Panc1 (cell line): ENCODE results near the gene METRN. TPM values are rescaled to one million over a fixed set of nuclear protein-coding genes. Genes with fewer than 3 reads are reported as not detected.

Experiments
- ATAC-seq: fragments of 200-7000 bp; cut with Tn5 transposase; 2 replicates; pipeline ENCODE4 v1.9.1; 2020; ENCODE audit warnings: mild to moderate bottlenecking, moderate library complexity
- BruUV-seq: library from RNA; stranded (reverse); fragments of 400-500 nt; replicated peaks from 2 replicates; lab custom pipeline; 2021; lab: Mats Ljungman, UMichigan
- CTCF ChIA-PET: fragments of 300-600 bp; sonication (Branson Sonifier 250); formaldehyde crosslinking; loops from one replicate; lab custom pipeline; 2022; ENCODE audit warnings: antibody characterized with exemption; lab: Charles Lee
- POLR2A ChIA-PET: fragments of 300-600 bp; sonication (Branson Sonifier 250); formaldehyde crosslinking; loops from one replicate; lab custom pipeline; 2022; ENCODE audit warnings: antibody characterized with exemption; lab: Charles Lee
- DNase-seq: peaks from one replicate; pipeline ENCODE4 v3.0.0-alpha.2; 2010; ENCODE audit warnings: low read depth, low spot score
- H3K27ac ChIP-seq: 2 replicates; pipeline ENCODE4 v1.5.1; 2011; ENCODE audit warnings: mild to moderate bottlenecking, low read length, inconsistent platforms
- H3K27me3 ChIP-seq: fragments of 200-500 bp; sonication (Bioruptor generic); 2 replicates; pipeline ENCODE4 v1.6.0; 2014; ENCODE audit warnings: low read length, inconsistent platforms; ENCODE audit not compliant: control insufficient read depth, insufficient read depth
- H3K36me3 ChIP-seq: fragments of 200-500 bp; sonication (Bioruptor generic); 2 replicates; pipeline ENCODE4 v1.5.1; 2014; ENCODE audit warnings: inconsistent platforms, mild to moderate bottlenecking, low read length, moderate library complexity; ENCODE audit not compliant: control insufficient read depth, insufficient read depth
- H3K4me1 ChIP-seq: 2 replicates; pipeline ENCODE4 v1.5.1; 2011; ENCODE audit warnings: inconsistent platforms, mild to moderate bottlenecking, low read length, moderate library complexity; ENCODE audit not compliant: control insufficient read depth, insufficient read depth
- H3K4me3 ChIP-seq, 2 experiments: 2 replicates each; pipeline ENCODE4 v1.5.1; 2011 to 2012; ENCODE audit warnings: low read depth in 2 of 2, low read length in 2 of 2, mild to moderate bottlenecking in 2 of 2, inconsistent platforms in 1 of 2, moderate library complexity in 1 of 2
- H3K9me3 ChIP-seq: fragments of 200-500 bp; sonication (Bioruptor generic); 2 replicates; pipeline ENCODE4 v1.5.1; 2014; ENCODE audit warnings: low read depth, mild to moderate bottlenecking, inconsistent platforms, low read length, moderate library complexity; ENCODE audit not compliant: control insufficient read depth, insufficient read depth
- POLR2AphosphoS5 ChIP-seq: IDR thresholded peaks from 2 replicates; pipeline ENCODE4 v1.6.1; 2012; ENCODE audit warnings: mild to moderate bottlenecking, low read depth, low read length, moderate library complexity
- SIN3A ChIP-seq: IDR thresholded peaks from 2 replicates; pipeline ENCODE4 v1.6.1; 2012; ENCODE audit warnings: low read depth, mild to moderate bottlenecking, low read length, moderate library complexity, borderline replicate concordance; ENCODE audit not compliant: insufficient read depth
- TCF7L2 ChIP-seq: IDR thresholded peaks from 2 replicates; pipeline ENCODE4 v1.6.1; 2011; ENCODE audit warnings: mild to moderate bottlenecking, low read depth, low read length, inconsistent platforms
- in situ Hi-C: cut with HindIII; loops from 2 replicates; pipeline ENCODE4 v1.10.0; 2016; ENCODE audit warnings: low sequenced_read_pairs, low pct_unique_long_range_greater_than_20kb
- intact Hi-C: fragments of 100-400 bp; cut with micrococcal nuclease; formaldehyde crosslinking; loops from one replicate; pipeline ENCODE4 v1.10.0; 2022; ENCODE audit not compliant: unreplicated experiment
- total RNA-seq: library from RNA; stranded (reverse); gene quantifications from one replicate; pipeline ENCODE4 v1.2.1, GENCODE V29; 2021; ENCODE audit not compliant: unreplicated experiment
- TF ChIP-seq, protein P1 (sequence below), 2 experiments: IDR thresholded peaks; 2 replicates each; pipeline ENCODE4 v1.6.1; 2011 to 2012; ENCODE audit warnings: low read depth in 2 of 2, control low read depth in 1 of 2, low read length in 1 of 2, mild to moderate bottlenecking in 1 of 2, moderate library complexity in 1 of 2; ENCODE audit not compliant: insufficient read depth in 1 of 2
- TF ChIP-seq, protein P2 (sequence below): fragments of 450-650 bp; IDR thresholded peaks from 2 replicates; pipeline ENCODE4 v1.5.1; 2017; ENCODE audit warnings: mild to moderate bottlenecking

The METRN gene
- total RNA-seq, 1 experiment from 2014 or later = 407 TPM

DNA sequence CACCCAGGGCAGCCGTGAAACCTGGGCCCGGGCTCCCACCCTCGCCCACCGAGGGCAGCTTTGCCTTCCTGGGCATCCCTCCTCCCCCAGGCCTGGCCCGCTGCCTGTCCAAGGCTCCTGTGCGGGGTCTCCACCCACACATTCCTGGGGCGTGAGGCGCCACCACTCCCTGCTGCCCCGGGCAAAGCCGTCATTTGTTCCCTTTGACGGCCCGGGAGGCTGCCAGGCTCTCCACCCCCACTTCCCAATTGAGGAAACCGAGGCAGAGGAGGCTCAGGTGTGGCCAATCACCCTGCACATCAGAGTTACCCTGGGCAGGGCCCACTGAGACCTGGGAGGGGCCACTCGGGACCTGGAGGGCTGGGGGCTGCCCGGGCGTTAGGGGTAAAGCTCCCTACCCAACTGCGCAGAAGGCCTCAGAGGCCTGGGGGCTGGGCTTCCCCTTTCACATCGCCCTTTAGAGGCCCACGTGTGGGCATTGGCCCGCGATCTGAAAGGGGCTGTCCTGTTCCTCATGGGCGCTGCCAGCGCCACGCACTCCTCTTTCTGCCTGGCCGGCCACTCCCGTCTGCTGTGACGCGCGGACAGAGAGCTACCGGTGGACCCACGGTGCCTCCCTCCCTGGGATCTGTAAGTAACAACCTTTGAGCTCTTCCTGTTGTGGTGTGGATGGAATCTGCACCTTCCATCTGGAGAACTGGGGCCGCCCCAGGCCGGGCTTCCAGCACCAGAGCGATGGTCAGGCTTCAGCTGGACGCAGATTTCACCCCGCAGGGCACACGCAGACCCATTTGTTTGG, 45.8 kb downstream of the METRN start, which contains the start of gene MSLN:
TSS of gene MSLN (plus strand) at position 190 of the 799 bp plus-strand sequence. CDS start 1,947 bp downstream, outside the sequence.
- in situ Hi-C loops = no loop called here
- no peak within 1 kb of the TSS for H3K4me3 ChIP-seq
- H3K27me3 ChIP-seq = no peaks in the 10 kb centered on the region
- TF ChIP-seq, protein P1, sequence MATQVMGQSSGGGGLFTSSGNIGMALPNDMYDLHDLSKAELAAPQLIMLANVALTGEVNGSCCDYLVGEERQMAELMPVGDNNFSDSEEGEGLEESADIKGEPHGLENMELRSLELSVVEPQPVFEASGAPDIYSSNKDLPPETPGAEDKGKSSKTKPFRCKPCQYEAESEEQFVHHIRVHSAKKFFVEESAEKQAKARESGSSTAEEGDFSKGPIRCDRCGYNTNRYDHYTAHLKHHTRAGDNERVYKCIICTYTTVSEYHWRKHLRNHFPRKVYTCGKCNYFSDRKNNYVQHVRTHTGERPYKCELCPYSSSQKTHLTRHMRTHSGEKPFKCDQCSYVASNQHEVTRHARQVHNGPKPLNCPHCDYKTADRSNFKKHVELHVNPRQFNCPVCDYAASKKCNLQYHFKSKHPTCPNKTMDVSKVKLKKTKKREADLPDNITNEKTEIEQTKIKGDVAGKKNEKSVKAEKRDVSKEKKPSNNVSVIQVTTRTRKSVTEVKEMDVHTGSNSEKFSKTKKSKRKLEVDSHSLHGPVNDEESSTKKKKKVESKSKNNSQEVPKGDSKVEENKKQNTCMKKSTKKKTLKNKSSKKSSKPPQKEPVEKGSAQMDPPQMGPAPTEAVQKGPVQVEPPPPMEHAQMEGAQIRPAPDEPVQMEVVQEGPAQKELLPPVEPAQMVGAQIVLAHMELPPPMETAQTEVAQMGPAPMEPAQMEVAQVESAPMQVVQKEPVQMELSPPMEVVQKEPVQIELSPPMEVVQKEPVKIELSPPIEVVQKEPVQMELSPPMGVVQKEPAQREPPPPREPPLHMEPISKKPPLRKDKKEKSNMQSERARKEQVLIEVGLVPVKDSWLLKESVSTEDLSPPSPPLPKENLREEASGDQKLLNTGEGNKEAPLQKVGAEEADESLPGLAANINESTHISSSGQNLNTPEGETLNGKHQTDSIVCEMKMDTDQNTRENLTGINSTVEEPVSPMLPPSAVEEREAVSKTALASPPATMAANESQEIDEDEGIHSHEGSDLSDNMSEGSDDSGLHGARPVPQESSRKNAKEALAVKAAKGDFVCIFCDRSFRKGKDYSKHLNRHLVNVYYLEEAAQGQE (IDR thresholded peaks at IDR 0.05; ENCODE audit: insufficient read depth in 1 of 2, low read depth in 2 of 2, low read length in 1 of 2) = no peak
- TF ChIP-seq POLR2AphosphoS5 (no peak), SIN3A (no peak), TCF7L2 (no peak)
- TF ChIP-seq, protein P2, sequence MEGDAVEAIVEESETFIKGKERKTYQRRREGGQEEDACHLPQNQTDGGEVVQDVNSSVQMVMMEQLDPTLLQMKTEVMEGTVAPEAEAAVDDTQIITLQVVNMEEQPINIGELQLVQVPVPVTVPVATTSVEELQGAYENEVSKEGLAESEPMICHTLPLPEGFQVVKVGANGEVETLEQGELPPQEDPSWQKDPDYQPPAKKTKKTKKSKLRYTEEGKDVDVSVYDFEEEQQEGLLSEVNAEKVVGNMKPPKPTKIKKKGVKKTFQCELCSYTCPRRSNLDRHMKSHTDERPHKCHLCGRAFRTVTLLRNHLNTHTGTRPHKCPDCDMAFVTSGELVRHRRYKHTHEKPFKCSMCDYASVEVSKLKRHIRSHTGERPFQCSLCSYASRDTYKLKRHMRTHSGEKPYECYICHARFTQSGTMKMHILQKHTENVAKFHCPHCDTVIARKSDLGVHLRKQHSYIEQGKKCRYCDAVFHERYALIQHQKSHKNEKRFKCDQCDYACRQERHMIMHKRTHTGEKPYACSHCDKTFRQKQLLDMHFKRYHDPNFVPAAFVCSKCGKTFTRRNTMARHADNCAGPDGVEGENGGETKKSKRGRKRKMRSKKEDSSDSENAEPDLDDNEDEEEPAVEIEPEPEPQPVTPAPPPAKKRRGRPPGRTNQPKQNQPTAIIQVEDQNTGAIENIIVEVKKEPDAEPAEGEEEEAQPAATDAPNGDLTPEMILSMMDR = no peak
- ATAC-seq = peak; percentile 31
- intact Hi-C loops = no loop called here
- no peak within 1 kb of the TSS; the same call in 1 of the 2 replicates for H3K27ac ChIP-seq
- H3K4me1 ChIP-seq = peaks cover 18% of the 10 kb centered on the region
- no peaks in the 10 kb centered on the region for H3K9me3 ChIP-seq
- H3K36me3 ChIP-seq = no peaks in the 10 kb centered on the region
- ChIA-PET CTCF (no interaction called here), POLR2A (interaction anchor here (0.6 to 1.1 kb wide), 2 partner anchors 43 to 326 kb away, joined by 5 to 10 read pairs; no protein-coding TSS in a partner anchor)
- no peak for DNase-seq
- no TSS peak for BruUV-seq

DNA sequence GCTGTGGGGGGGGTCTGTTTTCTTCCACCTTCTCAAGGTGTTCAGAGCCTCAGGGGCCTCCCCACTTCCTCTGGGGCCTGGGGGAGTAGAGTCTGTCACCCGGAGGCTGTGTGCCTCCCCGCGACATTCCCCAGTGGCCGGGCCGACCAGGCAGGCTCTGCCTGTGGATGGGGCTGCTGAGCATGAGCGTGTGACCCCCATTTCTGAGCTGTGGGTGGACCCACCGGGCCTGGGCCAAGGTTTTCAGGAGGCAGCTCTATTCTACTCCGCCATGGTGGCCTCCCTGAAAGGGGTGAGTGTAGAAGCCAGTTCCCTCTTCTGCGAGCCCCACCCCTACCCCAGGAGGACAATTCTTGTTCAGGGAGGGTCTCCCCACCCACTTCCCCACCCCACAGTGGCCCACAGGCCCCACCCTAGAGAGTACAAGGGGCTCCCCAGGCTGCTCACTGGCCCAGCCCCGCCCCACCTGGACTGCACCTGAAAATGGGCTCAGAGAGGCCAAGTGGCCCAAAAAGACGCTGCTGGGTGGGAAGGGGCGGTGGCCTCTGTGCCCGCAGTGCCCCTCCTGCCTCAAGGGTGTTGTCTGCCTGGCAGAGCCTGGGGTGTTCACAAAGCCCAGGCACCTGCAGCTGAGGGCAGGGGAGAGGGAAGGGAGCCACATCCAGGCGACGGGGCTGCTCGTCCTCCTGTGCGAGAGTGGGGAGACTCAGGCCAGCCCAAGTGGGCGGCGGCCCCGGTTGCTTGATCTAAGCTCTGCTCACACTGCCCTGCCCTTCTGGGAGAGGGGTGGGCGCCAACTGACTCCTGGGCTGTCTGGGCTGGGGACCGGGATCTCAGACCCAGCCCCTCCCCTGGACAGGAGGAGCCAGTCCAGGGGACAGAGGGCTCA, 47.0 kb downstream of the METRN start:
- no peak overlapping the region for H3K27ac ChIP-seq
- peak; percentile 16; the same call in 1 of the 2 replicates for ATAC-seq
- no TSS peak for BruUV-seq

More for the DNA sequence above, 47.0 kb downstream of the METRN start:
- in situ Hi-C loops = no loop called here
- H3K4me3 ChIP-seq = no peak overlapping the region
- H3K27me3 ChIP-seq = no peaks in the 10 kb centered on the region
- no peak for DNase-seq
- H3K4me1 ChIP-seq = peaks cover 18% of the 10 kb centered on the region
- TF ChIP-seq SIN3A (no peak), POLR2AphosphoS5 (no peak), TCF7L2 (no peak)
- TF ChIP-seq, protein P2 = no peak
- TF ChIP-seq, protein P1 (IDR thresholded peaks at IDR 0.05; ENCODE audit: insufficient read depth in 1 of 2, low read depth in 2 of 2, low read length in 1 of 2) = no peak
- intact Hi-C loops = no loop called here
- no peaks in the 10 kb centered on the region for H3K9me3 ChIP-seq
- ChIA-PET CTCF (no interaction called here), POLR2A (interaction anchor here (0.6 kb wide), 1 partner anchor 327 kb away, joined by 10 read pairs; no protein-coding TSS in a partner anchor)
- H3K36me3 ChIP-seq = no peaks in the 10 kb centered on the region
